Heart right ventricle (tissue), 16 donors: ENCODE data around the gene SELENOF. TPM values are rescaled to one million over a fixed set of nuclear protein-coding genes. Genes with fewer than 3 reads are reported as not detected.
"Not testable (repeated sequence)": the region's sequence is repeated elsewhere in the genome, so short reads cannot be mapped to it uniquely, and the experiment has no call there.

Experiments
- ATAC-seq, 8 donors: fragments of 200-7000 bp; cut with Tn5 transposase; one replicate each; pipeline ENCODE4 v1.9.1; 2020; ENCODE audit warnings: mild to moderate bottlenecking in 8 of 8, moderate library complexity in 8 of 8, moderate number of reproducible peaks in 1 of 8
- DNase-seq, 2 donors: peaks; one replicate each; pipeline ENCODE4 v3.0.0-alpha.2; 2020
- H3K27ac ChIP-seq, 10 donors: fragments of 200-600 bp; sonication (generic) in 2 of 10; one replicate each; pipeline versions ENCODE4 v1.5.0 to v1.8.0; 2020 to 2022; ENCODE audit warnings: mild to moderate bottlenecking in 3 of 10
- H3K27me3 ChIP-seq, 7 donors: fragments of 200-600 bp; one replicate each; pipeline ENCODE4 v1.8.0; 2021 to 2022; ENCODE audit warnings: mild to moderate bottlenecking in 2 of 7
- H3K36me3 ChIP-seq, 9 donors: fragments of 200-600 bp; sonication (generic) in 1 of 9; one replicate each; pipeline versions ENCODE4 v1.5.0 to v1.8.0; 2020 to 2022; ENCODE audit warnings: mild to moderate bottlenecking in 2 of 9
- H3K4me1 ChIP-seq, 9 donors: fragments of 200-600 bp; sonication (generic) in 1 of 9; one replicate each; pipeline versions ENCODE4 v1.5.0 to v1.8.0; 2020 to 2022; ENCODE audit warnings: mild to moderate bottlenecking in 4 of 9
- H3K4me3 ChIP-seq, 10 donors: fragments of 200-600 bp; sonication (generic) in 2 of 10; one replicate each; pipeline versions ENCODE4 v1.5.0 to v1.8.0; 2020 to 2022; ENCODE audit warnings: mild to moderate bottlenecking in 7 of 10, moderate library complexity in 2 of 10
- H3K9me3 ChIP-seq, 11 donors: fragments of 200-600 bp in 10 of 11; sonication (generic) in 2 of 11; one replicate each; pipeline versions ENCODE4 v1.5.0 to v1.8.0; 2013 to 2022; ENCODE audit warnings: mild to moderate bottlenecking in 2 of 11, control low read depth in 1 of 11, moderate library complexity in 1 of 11
- WGBS, 2 donors: extraction: QIAGEN DNeasy Blood & Tissue Kit; methylation state at CpG; one replicate each; pipeline ENCODE4 v1.1.7; 2013; ENCODE audit warnings: inconsistent platforms in 1 of 2; 5-methylcytosine and 5-hydroxymethylcytosine counted together
- intact Hi-C, 10 donors: fragments of 100-400 bp; cut with DNase I; formaldehyde crosslinking; loops; one replicate each; pipeline versions ENCODE4 v1.11.1 to v1.14.2; 2022
- polyA plus RNA-seq, 2 donors: library from polyadenylated mRNA; stranded (reverse); fragments of 200-250 nt; gene quantifications; one replicate each; pipeline ENCODE4 v1.2.3, GENCODE V29; 2013
- total RNA-seq, 10 donors: library from RNA; stranded (reverse); fragmentation: NEBNext Ultra II Directional in 3 of 10; extraction: Animal tissue kit (Norgen Biotek cat#: 25700) in 3 of 10; gene quantifications; one replicate each; pipeline versions ENCODE4 v1.2.1 to v1.2.4, GENCODE V29; 2021 to 2023
- TF ChIP-seq, protein P1 (sequence below), 9 donors: fragments of 200-600 bp; sonication (generic) in 2 of 9; IDR thresholded peaks; one replicate each; pipeline versions ENCODE4 v1.5.0 to v1.8.0; 2021 to 2022; ENCODE audit warnings: antibody characterized with exemption in 9 of 9, mild to moderate bottlenecking in 5 of 9, moderate library complexity in 1 of 9
- donor health status: Arrhythmogenic right ventricular cardiomyopathy.
- donor health status: ischemic (EF 13 %, LVEDD 7.1; RV severe dilation, severe dysfunction).
- donor health status: healthy with polysubstance abuse.
- donor health status: DM: no; HTN: yes; CAD: no.
- donor health status: DM: no; HTN: no; CAD: no.
- donor health status: ischemic (EF 25% LVEDD 6.9; RV normal size, moderate dysfunction).
- donor health status: ischemic (EF 25% LVEDD 5.7; RV mildly dilated, moderate dysfunction).
- donor health status: healthy.
- donor health status: DM: yes; HTN: yes; CAD: no.
- donor health status: Ischemic cardiomyopathy.
- donor health status: ischemic (EF 35%, LVEDD 5.7; RV mildly dilated, moderate dysfunction).
- donor health status: nonischemic (EF 11% LVEDD 7.7; RV severe dilation, severe dysfunction).
- donor health status: DM: yes; HTN: yes; CAD: no.
- donor health status: PGD.
- donor health status: ischemic (EF 29% LVEDD 5.4; RV normal size, mild dysfunction).
- donor health status: nonischemic (EF 23%, LVEDD 6.1; RV moderate dilation, normal function).

The SELENOF gene
- total and polyA plus RNA-seq, 12 donors, result 48.2 to 104 (median 73.4) TPM

DNA sequence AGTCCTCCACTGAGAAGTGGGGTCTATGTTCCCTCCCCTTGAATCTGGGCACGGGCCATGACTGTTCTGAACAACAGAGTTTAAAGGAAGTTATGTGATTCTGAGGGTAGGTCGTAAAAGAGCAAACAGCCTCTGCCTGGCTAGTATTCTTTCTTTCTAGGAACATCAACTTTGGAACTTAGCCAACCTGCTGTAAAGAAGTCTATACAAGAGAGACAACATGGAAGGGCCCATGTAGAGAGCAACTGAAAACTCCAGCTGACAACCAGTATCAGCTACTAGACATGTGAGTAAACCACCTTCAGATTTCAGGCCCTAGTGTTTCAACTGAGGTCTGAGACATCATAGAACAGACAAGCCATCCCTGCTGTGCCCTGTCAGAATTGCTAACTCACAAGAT, 7.5 kb downstream of the SELENOF start:
- no peak overlapping the region for H3K27ac ChIP-seq
- TF ChIP-seq, protein P1, sequence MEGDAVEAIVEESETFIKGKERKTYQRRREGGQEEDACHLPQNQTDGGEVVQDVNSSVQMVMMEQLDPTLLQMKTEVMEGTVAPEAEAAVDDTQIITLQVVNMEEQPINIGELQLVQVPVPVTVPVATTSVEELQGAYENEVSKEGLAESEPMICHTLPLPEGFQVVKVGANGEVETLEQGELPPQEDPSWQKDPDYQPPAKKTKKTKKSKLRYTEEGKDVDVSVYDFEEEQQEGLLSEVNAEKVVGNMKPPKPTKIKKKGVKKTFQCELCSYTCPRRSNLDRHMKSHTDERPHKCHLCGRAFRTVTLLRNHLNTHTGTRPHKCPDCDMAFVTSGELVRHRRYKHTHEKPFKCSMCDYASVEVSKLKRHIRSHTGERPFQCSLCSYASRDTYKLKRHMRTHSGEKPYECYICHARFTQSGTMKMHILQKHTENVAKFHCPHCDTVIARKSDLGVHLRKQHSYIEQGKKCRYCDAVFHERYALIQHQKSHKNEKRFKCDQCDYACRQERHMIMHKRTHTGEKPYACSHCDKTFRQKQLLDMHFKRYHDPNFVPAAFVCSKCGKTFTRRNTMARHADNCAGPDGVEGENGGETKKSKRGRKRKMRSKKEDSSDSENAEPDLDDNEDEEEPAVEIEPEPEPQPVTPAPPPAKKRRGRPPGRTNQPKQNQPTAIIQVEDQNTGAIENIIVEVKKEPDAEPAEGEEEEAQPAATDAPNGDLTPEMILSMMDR (IDR thresholded peaks at IDR 0.05), result no peak
- peaks cover 0 to 42% (median 5%) of the 10 kb centered on the region in 9 donors for H3K36me3 ChIP-seq
- H3K4me3 ChIP-seq, result no peak overlapping the region
- ATAC-seq, result no peak
- peaks cover 0 to 34% (median 13%) of the 10 kb centered on the region in 9 donors for H3K4me1 ChIP-seq
- WGBS, 2 donors, result 32 to 34% methylated on average over 2 of the region's 2 CpGs
- intact Hi-C loops, result no loop called here
- H3K9me3 ChIP-seq, result no peaks in the 10 kb centered on the region
- H3K27me3 ChIP-seq, result no peaks in the 10 kb centered on the region
- no peak for DNase-seq

- H3K9me3 ChIP-seq, result no peaks in the 10 kb centered on the region
- H3K36me3 ChIP-seq, result peaks cover 0 to 47% (median 8%) of the 10 kb centered on the region in 9 donors
- 33 to 40% methylated on average over 1 of the region's 1 CpG for WGBS, 2 donors
- no peak overlapping the region for H3K4me3 ChIP-seq
- H3K27me3 ChIP-seq, result no peaks in the 10 kb centered on the region
- TF ChIP-seq, protein P1 (IDR thresholded peaks at IDR 0.05), result no peak
- no peak overlapping the region for H3K27ac ChIP-seq
- intact Hi-C loops, result no loop called here
- peaks cover 0 to 29% (median 13%) of the 10 kb centered on the region in 9 donors for H3K4me1 ChIP-seq
- DNase-seq (no peak), ATAC-seq (no peak)
Measured at GRCh38 chr1:86905875-86906274, 8.1 kb downstream of the SELENOF start.

- H3K9me3 ChIP-seq, H3K27me3 ChIP-seq, ATAC-seq, H3K27ac ChIP-seq, intact Hi-C loops, DNase-seq, H3K4me3 ChIP-seq: not testable (repeated sequence)
- WGBS, 2 donors, result 97% methylated on average over 24 of the region's 33 CpGs; no CpG with 5 or more reads in 1 of the 2 donors
- H3K36me3 ChIP-seq, result peaks cover 0 to 50% (median 8%) of the 10 kb centered on the region in 9 donors
- peaks cover 0 to 22% (median 3%) of the 10 kb centered on the region in 9 donors for H3K4me1 ChIP-seq
Measured at GRCh38 chr1:86899401-86899800, 14.5 kb downstream of the SELENOF start.

DNA sequence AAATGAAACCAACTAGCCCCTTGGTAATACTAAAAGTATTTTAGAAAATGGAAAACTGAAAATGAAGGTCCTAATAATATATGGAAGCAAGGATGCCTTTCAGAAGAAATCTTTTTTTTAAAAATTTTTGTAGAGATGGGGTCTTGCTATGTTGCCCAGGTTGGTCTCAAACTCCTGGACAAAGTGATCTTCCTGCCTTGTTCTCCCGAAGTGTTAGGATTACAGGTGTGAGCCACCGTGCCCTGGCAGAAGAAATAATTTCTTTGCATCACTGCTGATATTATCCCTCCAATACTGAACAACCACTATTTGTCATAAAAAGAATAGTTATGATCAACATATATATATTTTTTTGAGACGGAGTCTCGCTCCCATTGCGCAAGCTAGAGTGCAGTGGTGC, 25.6 kb downstream of the SELENOF start:
- ATAC-seq, result no peak
- 99 to 100% methylated on average over 5 of the region's 5 CpGs for WGBS, 2 donors

More for the DNA sequence above, 25.6 kb downstream of the SELENOF start:
- Histone ChIP-seq H3K27ac (no peak overlapping the region), H3K9me3 (peaks cover 0 to 5% (median 0%) of the 10 kb centered on the region in 11 donors), H3K36me3 (peaks cover 0 to 21% (median 0%) of the 10 kb centered on the region in 9 donors), H3K4me3 (no peak overlapping the region), H3K4me1 (peaks cover 0 to 16% (median 2%) of the 10 kb centered on the region in 9 donors), H3K27me3 (no peaks in the 10 kb centered on the region)
- DNase-seq, result no peak
- TF ChIP-seq, protein P1 (IDR thresholded peaks at IDR 0.05), result no peak
- intact Hi-C loops, result no loop called here
